GM19324 (cell line): Measurements from ENCODE around the gene EDIL3.
"Not testable (repeated sequence)": the region's sequence is repeated elsewhere in the genome, so short reads cannot be mapped to it uniquely, and the experiment has no call there.

ENCODE experiments used
- ATAC-seq: cut with Tn5 transposase; IDR thresholded peaks from one replicate; pipeline ENCODE4 v1.9.1; 2021; ENCODE audit warnings: mild to moderate bottlenecking, moderate library complexity; ENCODE audit not compliant: unreplicated experiment, low FRiP score

EDIL3 gene

GRCh38 chr5:84381502-84382362, 2.9 kb downstream of the EDIL3 start:
- no peak for ATAC-seq

GRCh38 chr5:84379749-84380148, 4.9 kb downstream of the EDIL3 start:
- ATAC-seq: no peak

- no peak for ATAC-seq
These were observed 5.7 kb downstream of the EDIL3 start for GRCh38 chr5:84378961-84379360.

- no peak for ATAC-seq
These were observed 6.3 kb downstream of the EDIL3 start for GRCh38 chr5:84378420-84378819.

- ATAC-seq: no peak
These were observed 8.3 kb downstream of the EDIL3 start for GRCh38 chr5:84376346-84376745.

- ATAC-seq: no peak
These were observed 10.1 kb downstream of the EDIL3 start for GRCh38 chr5:84374568-84374967.

GRCh38 chr5:84373506-84373905, 11.2 kb downstream of the EDIL3 start:
- no peak for ATAC-seq

GRCh38 chr5:84372066-84372695, 12.5 kb downstream of the EDIL3 start:
- no peak for ATAC-seq

- ATAC-seq: no peak
These were observed 14.5 kb downstream of the EDIL3 start for GRCh38 chr5:84370176-84370575.

- no peak for ATAC-seq
These were observed 20.6 kb downstream of the EDIL3 start for GRCh38 chr5:84364043-84364442.

GRCh38 chr5:84362061-84362720, 22.5 kb downstream of the EDIL3 start:
- no peak for ATAC-seq

GRCh38 chr5:84361572-84361971, 23.1 kb downstream of the EDIL3 start:
- no peak for ATAC-seq

GRCh38 chr5:84360056-84360455, 24.6 kb downstream of the EDIL3 start:
- no peak for ATAC-seq

- no peak for ATAC-seq
These were observed 30.6 kb downstream of the EDIL3 start for GRCh38 chr5:84354101-84354500.

GRCh38 chr5:84344788-84345187, 39.9 kb downstream of the EDIL3 start:
- ATAC-seq: no peak

- no peak for ATAC-seq
These were observed 41.5 kb downstream of the EDIL3 start for GRCh38 chr5:84343171-84343570.

GRCh38 chr5:84332106-84332505, 52.6 kb downstream of the EDIL3 start:
- ATAC-seq: no peak

- ATAC-seq: no peak
These were observed 57.1 kb downstream of the EDIL3 start for GRCh38 chr5:84327591-84327990.

GRCh38 chr5:84322646-84323045, 62.0 kb downstream of the EDIL3 start:
- no peak for ATAC-seq

GRCh38 chr5:84317826-84318225, 66.9 kb downstream of the EDIL3 start:
- not testable (repeated sequence) for ATAC-seq

- ATAC-seq: not testable (repeated sequence)
These were observed 72.4 kb downstream of the EDIL3 start for GRCh38 chr5:84312280-84312679.
